ENCODE measurements around the gene CDH22. TPM values are rescaled to one million over a fixed set of nuclear protein-coding genes. Genes with fewer than 3 reads are reported as not detected.
A peak's percentile ranks its signal among the peaks of the same experiment; 100 is the strongest.

The CDH22 gene
- total RNA-seq, 1 donor from 2014 or later, result 5.5 TPM

GRCh38 chr20:46260936-46261454, 47.3 kb downstream of the CDH22 start:
- DNase-seq (no peak), ATAC-seq (ENCODE audit: poor library complexity) (no peak)
- intact Hi-C loops (cut with DNase I), result no loop called here

GRCh38 chr20:46260480-46260879, 47.8 kb downstream of the CDH22 start:
- ATAC-seq (ENCODE audit: poor library complexity) (peak; percentile 88), DNase-seq (peak; percentile 76)
- intact Hi-C loops (cut with DNase I), result no loop called here

- intact Hi-C loops (cut with DNase I), result no loop called here
Observed at GRCh38 chr20:46259260-46259859, 48.9 kb downstream of the CDH22 start.

GRCh38 chr20:46257887-46258286, 50.4 kb downstream of the CDH22 start:
- intact Hi-C loops (cut with DNase I), result no loop called here
- ATAC-seq (ENCODE audit: poor library complexity) (no peak), DNase-seq (no peak)

More at GRCh38 chr20:46259260-46259859, 48.9 kb downstream of the CDH22 start:
- DNase-seq, result no peak
- no peak for ATAC-seq (ENCODE audit: poor library complexity)

GRCh38 chr20:46256293-46256692, 52.0 kb downstream of the CDH22 start:
- ATAC-seq (ENCODE audit: poor library complexity), result no peak
- intact Hi-C loops (cut with DNase I), result no loop called here
- DNase-seq, result no peak

GRCh38 chr20:46255440-46256104, 52.7 kb downstream of the CDH22 start:
- intact Hi-C loops (cut with DNase I), result no loop called here
- ATAC-seq (ENCODE audit: poor library complexity), result peak; percentile 91
- DNase-seq, result peak; percentile 88

- DNase-seq (no peak), ATAC-seq (ENCODE audit: poor library complexity) (peak; percentile 60)
- intact Hi-C loops (cut with DNase I), result no loop called here
Observed at GRCh38 chr20:46253391-46253790, 54.9 kb downstream of the CDH22 start.

- DNase-seq (no peak), ATAC-seq (ENCODE audit: poor library complexity) (no peak)
- intact Hi-C loops (cut with DNase I), result no loop called here
Observed at GRCh38 chr20:46252352-46253091, 55.8 kb downstream of the CDH22 start.

GRCh38 chr20:46251211-46251673, 57.1 kb downstream of the CDH22 start:
- intact Hi-C loops (cut with DNase I), result no loop called here
- ATAC-seq (ENCODE audit: poor library complexity), result no peak
- no peak for DNase-seq

GRCh38 chr20:46250772-46251171, 57.5 kb downstream of the CDH22 start:
- DNase-seq (no peak), ATAC-seq (ENCODE audit: poor library complexity) (no peak)
- intact Hi-C loops (cut with DNase I), result no loop called here

GRCh38 chr20:46249671-46250070, 58.6 kb downstream of the CDH22 start:
- intact Hi-C loops (cut with DNase I), result no loop called here

GRCh38 chr20:46246559-46246958, 61.7 kb downstream of the CDH22 start:
- ATAC-seq (ENCODE audit: poor library complexity), result no peak
- no peak for DNase-seq
- intact Hi-C loops (cut with DNase I), result no loop called here

More at GRCh38 chr20:46249671-46250070, 58.6 kb downstream of the CDH22 start:
- DNase-seq (no peak), ATAC-seq (ENCODE audit: poor library complexity) (no peak)

- no peak for ATAC-seq (ENCODE audit: poor library complexity)
- DNase-seq, result no peak
- intact Hi-C loops (cut with DNase I), result no loop called here
Observed at GRCh38 chr20:46243707-46244628, 64.3 kb downstream of the CDH22 start.

- intact Hi-C loops (cut with DNase I), result no loop called here
- ATAC-seq (ENCODE audit: poor library complexity), result no peak
- no peak for DNase-seq
Observed at GRCh38 chr20:46242390-46242789, 65.9 kb downstream of the CDH22 start.

GRCh38 chr20:46240881-46241280, 67.4 kb downstream of the CDH22 start:
- intact Hi-C loops (cut with DNase I), result no loop called here
- no peak for DNase-seq
- no peak for ATAC-seq (ENCODE audit: poor library complexity)

GRCh38 chr20:46240065-46240464, 68.2 kb downstream of the CDH22 start:
- ATAC-seq (ENCODE audit: poor library complexity) (no peak), DNase-seq (no peak)
- intact Hi-C loops (cut with DNase I), result no loop called here

- intact Hi-C loops (cut with DNase I), result no loop called here
- DNase-seq (no peak), ATAC-seq (ENCODE audit: poor library complexity) (no peak)
Observed at GRCh38 chr20:46237736-46238135, 70.6 kb downstream of the CDH22 start.

- DNase-seq (no peak), ATAC-seq (ENCODE audit: poor library complexity) (no peak)
- intact Hi-C loops (cut with DNase I), result no loop called here
Observed at GRCh38 chr20:46237227-46237626, 71.1 kb downstream of the CDH22 start.

- DNase-seq (no peak), ATAC-seq (ENCODE audit: poor library complexity) (no peak)
- intact Hi-C loops (cut with DNase I), result no loop called here
Observed at GRCh38 chr20:46235077-46235476, 73.2 kb downstream of the CDH22 start.
